ENCODE results near the gene RMC1. TPM values are rescaled to one million over a fixed set of nuclear protein-coding genes. Genes with fewer than 3 reads are reported as not detected.

Gene RMC1
- total RNA-seq, 2 donors from 2014 or later, result 16.8 to 27.5 TPM

DNA sequence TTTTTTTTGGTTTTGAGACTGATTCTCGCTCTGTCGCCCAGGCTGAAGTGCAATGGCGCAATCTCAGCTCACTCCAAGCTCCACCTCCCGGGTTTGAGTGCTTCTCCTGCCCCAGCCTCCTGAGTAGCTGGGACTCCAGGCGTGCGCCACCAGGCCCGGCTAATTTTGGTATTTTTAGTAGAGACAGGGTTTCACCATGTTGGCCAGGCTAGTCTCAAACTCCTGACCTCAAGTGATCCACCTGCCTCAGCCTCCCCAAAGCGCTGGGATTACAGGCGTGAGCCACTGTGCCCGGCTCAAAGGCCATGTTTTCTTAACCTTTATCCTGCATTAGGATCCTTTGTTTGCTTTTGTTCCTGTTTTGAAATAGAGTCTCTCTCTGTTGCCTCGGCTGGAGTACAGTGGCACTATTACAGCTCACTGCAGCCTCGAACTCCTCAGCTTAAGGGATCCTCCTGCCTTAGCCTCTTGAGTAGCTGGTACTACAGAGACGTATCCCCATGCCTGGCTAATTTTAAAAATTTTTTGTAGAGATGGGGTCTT lies 42.0 kb downstream of the RMC1 start:
- no peaks in the 10 kb centered on the region for H3K27me3 ChIP-seq (replicated peaks; ENCODE audit: insufficient read depth)
- H3K4me1 ChIP-seq (ENCODE audit: control insufficient read depth in 1 of 2, low read depth in 2 of 2), result no peaks in the 10 kb centered on the region
- no peak overlapping the region for H3K27ac ChIP-seq
- ATAC-seq (ENCODE audit: insufficient number of reproducible peaks, low FRiP score, low read depth), result no peak
- H3K9me3 ChIP-seq, result no peaks in the 10 kb centered on the region
- TF ChIP-seq, protein P1, sequence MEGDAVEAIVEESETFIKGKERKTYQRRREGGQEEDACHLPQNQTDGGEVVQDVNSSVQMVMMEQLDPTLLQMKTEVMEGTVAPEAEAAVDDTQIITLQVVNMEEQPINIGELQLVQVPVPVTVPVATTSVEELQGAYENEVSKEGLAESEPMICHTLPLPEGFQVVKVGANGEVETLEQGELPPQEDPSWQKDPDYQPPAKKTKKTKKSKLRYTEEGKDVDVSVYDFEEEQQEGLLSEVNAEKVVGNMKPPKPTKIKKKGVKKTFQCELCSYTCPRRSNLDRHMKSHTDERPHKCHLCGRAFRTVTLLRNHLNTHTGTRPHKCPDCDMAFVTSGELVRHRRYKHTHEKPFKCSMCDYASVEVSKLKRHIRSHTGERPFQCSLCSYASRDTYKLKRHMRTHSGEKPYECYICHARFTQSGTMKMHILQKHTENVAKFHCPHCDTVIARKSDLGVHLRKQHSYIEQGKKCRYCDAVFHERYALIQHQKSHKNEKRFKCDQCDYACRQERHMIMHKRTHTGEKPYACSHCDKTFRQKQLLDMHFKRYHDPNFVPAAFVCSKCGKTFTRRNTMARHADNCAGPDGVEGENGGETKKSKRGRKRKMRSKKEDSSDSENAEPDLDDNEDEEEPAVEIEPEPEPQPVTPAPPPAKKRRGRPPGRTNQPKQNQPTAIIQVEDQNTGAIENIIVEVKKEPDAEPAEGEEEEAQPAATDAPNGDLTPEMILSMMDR (IDR thresholded peaks at IDR 0.05), result no peak
- no peak overlapping the region for H3K4me3 ChIP-seq
- DNase-seq (ENCODE audit: low spot score), result no peak
- H3K36me3 ChIP-seq, result peaks cover 46% of the 10 kb centered on the region

DNA sequence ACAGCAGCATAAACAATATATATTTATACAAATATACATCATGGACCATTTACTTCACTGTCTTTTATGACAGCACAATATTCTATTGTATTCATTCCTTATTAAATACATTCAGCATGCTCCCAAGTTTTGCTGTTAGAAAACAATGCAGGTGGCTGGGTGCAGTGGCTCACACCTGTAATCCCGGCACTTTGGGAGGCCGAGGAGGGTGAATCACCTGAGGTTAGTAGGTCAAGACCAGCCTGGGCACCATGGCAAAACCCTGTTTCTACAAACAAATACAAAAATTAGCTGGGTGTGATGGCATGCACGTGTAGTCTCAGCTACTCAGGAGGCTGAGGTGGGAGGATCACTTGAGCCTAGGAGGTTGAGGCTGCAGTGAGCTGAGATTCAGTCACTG lies 44.0 kb downstream of the RMC1 start:
- Histone ChIP-seq H3K4me1 (ENCODE audit: control insufficient read depth in 1 of 2, low read depth in 2 of 2) (no peaks in the 10 kb centered on the region), H3K27ac (no peak overlapping the region), H3K36me3 (peaks cover 43% of the 10 kb centered on the region), H3K4me3 (no peak overlapping the region), H3K9me3 (no peaks in the 10 kb centered on the region), H3K27me3 (replicated peaks; ENCODE audit: insufficient read depth) (no peaks in the 10 kb centered on the region)
- TF ChIP-seq, protein P1 (IDR thresholded peaks at IDR 0.05), result no peak
- no peak for ATAC-seq (ENCODE audit: insufficient number of reproducible peaks, low FRiP score, low read depth)
- DNase-seq (ENCODE audit: low spot score), result no peak

DNA sequence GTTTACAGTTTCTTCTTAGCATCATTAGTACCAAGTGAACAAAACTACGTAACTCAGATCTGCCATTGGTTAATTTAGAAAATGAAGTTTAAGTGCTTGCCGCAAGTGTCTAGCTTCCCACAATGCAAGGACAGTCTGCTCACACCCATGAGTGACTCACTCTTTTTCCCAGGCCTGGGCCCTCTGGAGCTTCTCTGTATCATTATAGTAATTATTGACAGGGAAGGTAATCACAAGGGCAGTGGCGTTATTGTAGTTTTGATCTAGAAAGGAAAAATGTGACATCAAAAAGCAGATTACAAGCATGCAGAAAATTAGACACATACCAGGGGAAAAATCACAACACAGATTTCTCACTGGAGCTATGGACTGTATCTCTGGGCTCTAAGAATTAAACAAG lies 44.5 kb downstream of the RMC1 start:
- no peaks in the 10 kb centered on the region for H3K4me1 ChIP-seq (ENCODE audit: control insufficient read depth in 1 of 2, low read depth in 2 of 2)
- no peak overlapping the region for H3K27ac ChIP-seq
- ATAC-seq (ENCODE audit: insufficient number of reproducible peaks, low FRiP score, low read depth) (no peak), DNase-seq (ENCODE audit: low spot score) (no peak)
- no peaks in the 10 kb centered on the region for H3K9me3 ChIP-seq
- H3K36me3 ChIP-seq, result peaks cover 43% of the 10 kb centered on the region
- TF ChIP-seq, protein P1 (IDR thresholded peaks at IDR 0.05), result no peak
- H3K4me3 ChIP-seq, result no peak overlapping the region
- H3K27me3 ChIP-seq (replicated peaks; ENCODE audit: insufficient read depth), result no peaks in the 10 kb centered on the region

DNA sequence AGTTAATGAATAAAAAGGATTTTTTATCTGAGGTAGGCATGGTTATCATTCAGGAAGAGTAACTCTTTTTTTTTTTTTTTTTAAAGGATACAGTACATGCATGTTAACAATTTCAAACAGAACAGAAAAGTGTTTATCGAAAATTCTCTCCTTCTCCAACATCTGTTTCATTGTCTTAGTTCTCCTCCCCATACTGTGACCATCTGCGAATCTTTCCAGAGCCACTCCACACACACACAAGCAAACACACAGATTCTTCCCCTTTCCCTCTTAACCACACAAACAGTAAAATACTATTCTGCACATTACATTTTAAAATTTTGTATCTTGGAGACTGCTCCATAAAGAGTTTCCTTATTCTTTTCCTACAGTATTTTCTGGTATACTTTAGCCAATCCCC lies 45.0 kb downstream of the RMC1 start:
- TF ChIP-seq, protein P1 (IDR thresholded peaks at IDR 0.05), result no peak
- ATAC-seq (ENCODE audit: insufficient number of reproducible peaks, low FRiP score, low read depth) (no peak), DNase-seq (ENCODE audit: low spot score) (no peak)
- no peak overlapping the region for H3K27ac ChIP-seq
- H3K9me3 ChIP-seq, result no peaks in the 10 kb centered on the region
- no peak overlapping the region for H3K4me3 ChIP-seq
- H3K27me3 ChIP-seq (replicated peaks; ENCODE audit: insufficient read depth), result no peaks in the 10 kb centered on the region
- peaks cover 40% of the 10 kb centered on the region for H3K36me3 ChIP-seq
- H3K4me1 ChIP-seq (ENCODE audit: control insufficient read depth in 1 of 2, low read depth in 2 of 2), result no peaks in the 10 kb centered on the region

DNA sequence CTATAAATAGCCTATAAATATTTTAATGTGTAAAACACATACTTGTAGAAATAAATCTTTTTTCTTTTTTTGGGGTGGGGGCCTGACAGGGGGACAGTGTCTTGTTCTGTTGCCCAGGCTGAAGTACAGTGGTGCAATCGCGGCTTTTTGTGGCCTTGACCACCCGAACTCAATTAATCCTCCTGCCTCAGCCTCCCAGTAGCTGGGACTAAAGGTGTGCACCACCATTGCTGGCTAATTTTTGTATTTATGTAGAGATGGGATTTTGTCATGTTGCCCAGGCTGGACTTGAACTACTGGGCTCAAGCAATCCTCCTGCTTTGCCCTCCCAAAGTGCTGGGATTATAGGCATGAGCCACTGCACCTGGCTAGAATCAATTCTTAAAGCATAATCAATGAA lies 45.4 kb downstream of the RMC1 start:
- DNase-seq (ENCODE audit: low spot score) (no peak), ATAC-seq (ENCODE audit: insufficient number of reproducible peaks, low FRiP score, low read depth) (no peak)
- Histone ChIP-seq H3K9me3 (no peaks in the 10 kb centered on the region), H3K27ac (no peak overlapping the region), H3K4me3 (no peak overlapping the region), H3K27me3 (replicated peaks; ENCODE audit: insufficient read depth) (no peaks in the 10 kb centered on the region), H3K36me3 (peaks cover 40% of the 10 kb centered on the region), H3K4me1 (ENCODE audit: control insufficient read depth in 1 of 2, low read depth in 2 of 2) (no peaks in the 10 kb centered on the region)
- TF ChIP-seq, protein P1 (IDR thresholded peaks at IDR 0.05), result no peak

All from thoracic aorta (tissue), 2 donors.